Measurements from ENCODE around the gene ANGPTL2.

The ANGPTL2 gene

DNA sequence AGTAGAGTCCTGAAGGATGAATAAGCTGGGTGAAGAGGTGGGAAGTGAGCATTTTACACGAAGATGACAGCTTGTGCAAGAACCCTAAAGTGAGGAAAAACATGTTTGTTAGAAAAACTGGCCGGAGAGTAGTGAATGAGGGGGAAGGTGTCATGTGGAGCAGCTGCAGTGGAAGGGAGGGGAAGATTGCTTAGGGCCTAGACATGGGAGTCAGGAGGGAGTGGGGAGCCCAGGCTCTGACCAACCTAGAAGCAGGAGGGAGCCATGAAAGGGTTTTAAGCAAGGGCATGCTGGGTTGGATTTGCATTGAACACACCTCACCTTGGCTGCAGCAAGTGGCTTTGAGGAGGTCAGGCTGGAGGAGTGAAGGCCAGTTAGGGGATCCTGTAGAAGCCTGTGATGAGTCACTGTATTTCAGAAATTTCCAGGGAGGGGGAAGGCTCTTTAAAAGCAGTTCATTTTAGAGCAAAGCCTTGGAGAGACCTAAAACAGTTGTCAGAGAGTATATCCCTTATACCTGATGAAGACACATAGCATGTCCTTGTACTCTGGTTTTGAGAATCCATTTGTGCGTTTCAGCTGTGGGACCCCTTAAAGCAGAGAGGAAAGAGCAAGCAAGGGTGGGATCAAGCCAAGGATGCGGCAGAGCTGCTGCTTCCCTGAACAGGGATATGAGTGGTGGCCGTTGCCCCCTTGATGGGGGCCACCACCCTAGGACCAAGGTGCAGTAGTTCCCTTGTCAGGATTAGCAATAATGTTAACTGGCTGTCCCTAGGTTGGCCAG lies 45.4 kb downstream of the ANGPTL2 start:
- DNase-seq (ENCODE audit: low read depth in 2 of 2) = no peak

DNA sequence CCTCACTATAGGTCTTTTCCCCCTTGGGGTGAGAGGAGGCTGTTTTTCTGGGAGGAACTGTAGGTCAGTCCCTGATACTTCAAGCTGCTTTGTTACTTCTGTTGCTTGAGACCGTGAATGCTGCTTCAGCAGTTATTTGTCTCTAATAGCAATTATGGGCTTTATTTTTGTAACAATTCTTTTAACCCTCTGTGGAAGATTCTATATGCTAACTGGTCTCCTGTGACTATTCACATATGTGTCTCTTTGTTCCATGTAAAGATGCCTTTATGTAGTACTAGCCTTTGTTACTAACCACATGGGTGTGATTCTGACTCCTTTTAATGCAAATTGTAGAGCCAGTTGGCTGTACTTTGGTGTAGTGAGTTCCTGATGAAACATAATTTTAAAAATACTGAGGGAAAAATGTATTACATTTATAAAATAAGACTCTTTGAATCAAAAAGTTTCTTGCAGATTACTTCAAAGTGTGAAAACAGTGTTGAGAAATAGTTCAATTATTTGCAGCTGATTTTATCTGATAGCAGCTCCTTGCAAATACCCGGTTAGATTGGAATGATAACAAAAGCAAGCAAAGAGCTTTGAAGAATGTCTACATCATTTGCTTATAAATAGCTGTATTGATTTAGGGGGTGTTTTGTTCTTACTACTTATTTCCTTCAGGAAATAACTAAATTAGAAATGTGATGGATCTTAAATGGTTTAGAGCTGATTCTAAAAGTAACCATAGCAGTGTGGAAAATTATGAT lies 46.6 kb downstream of the ANGPTL2 start:
- DNase-seq (ENCODE audit: low read depth in 2 of 2) = no peak

GRCh38 chr9:127074561-127075548 lies 47.6 kb downstream of the ANGPTL2 start:
- DNase-seq (ENCODE audit: low read depth in 2 of 2) = no peak

DNA sequence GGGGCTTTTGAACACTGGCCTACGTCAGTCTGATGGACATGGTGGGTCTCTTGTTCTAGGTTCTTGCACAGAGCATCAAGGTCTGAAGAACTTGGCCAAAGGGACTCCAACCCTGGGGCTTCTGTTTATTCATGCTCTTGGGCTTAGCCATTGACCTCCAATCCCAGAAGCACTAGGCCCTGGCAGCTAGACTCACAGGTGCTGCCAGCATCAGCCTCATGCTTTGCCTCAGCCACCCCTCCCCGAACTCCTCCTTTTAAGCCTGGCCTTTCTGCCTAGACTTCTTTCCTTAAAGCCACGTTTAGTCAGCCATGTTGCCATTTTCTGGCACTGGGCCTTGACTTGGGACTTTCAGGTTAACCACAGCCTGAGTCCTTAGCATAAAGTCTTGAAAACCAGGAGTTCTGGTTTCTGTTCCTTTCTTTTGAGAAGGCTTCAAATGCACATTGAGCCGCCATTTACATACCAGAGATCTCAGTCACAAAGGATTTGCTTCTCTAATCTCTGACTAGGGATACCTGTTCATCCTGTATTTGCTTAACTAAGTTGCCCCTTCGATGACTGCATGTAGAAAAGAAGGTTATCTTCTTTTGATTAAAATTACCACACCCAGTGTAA lies 54.7 kb downstream of the ANGPTL2 start:
- no peak for DNase-seq (ENCODE audit: low read depth in 2 of 2)

- no peak for DNase-seq (ENCODE audit: low read depth in 2 of 2)
Measured at GRCh38 chr9:127066851-127067136, 55.6 kb downstream of the ANGPTL2 start.

- DNase-seq (ENCODE audit: low read depth in 2 of 2) = no peak
Measured at GRCh38 chr9:127066060-127066850, 56.2 kb downstream of the ANGPTL2 start.

- no peak for DNase-seq (ENCODE audit: low read depth in 2 of 2)
Measured at GRCh38 chr9:127065592-127065991, 56.8 kb downstream of the ANGPTL2 start.

- no peak for DNase-seq (ENCODE audit: low read depth in 2 of 2)
Measured at GRCh38 chr9:127064335-127064734, 58.1 kb downstream of the ANGPTL2 start.

DNA sequence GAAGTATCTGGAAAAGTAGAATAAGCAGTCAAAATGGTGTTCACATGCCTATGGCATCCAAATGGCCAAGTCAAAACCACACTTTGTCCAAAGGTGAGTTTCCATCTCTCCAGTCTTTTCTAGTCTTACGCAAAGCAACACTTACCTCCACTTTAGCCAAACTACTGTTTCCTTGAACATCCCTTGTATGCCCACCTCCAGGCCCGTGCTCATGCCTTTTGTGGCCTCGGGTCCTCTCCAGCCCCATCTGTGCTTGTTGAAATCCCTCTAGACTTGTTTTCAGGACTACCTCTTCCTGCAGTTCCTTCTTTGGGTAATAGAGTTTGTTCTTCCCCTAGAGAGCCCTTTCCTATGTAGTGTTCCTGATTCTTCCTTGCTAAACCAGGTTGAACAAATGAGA lies 61.0 kb downstream of the ANGPTL2 start:
- DNase-seq (ENCODE audit: low read depth in 2 of 2) = no peak

DNA sequence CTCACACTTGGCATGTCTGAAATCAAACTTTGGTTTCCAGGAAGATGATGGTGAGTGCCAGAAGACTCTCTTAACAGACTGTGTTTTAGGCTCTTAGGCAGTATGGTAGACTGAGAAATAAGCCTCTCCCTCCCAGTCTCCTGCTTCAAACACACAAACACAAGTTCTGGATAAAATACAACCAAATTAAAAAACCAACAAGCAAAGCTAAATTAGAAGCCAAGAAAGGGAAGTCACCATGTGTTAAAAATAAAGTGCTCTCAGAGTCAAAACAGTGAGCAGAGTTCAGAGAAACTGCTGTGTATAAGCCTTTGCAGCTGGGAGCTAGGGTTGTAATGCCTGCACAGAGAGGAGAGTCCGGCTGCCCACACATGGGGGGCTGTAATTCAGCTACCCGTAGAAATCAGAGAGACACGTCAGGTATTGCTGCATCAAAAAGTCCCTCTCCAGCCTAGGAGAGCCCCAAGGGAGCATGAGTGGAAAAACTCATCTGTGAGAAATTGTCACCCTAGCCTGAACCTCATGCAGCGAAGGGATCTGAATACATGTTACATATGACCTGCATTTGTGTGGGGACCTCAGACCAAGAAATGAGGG lies 62.6 kb downstream of the ANGPTL2 start:
- DNase-seq (ENCODE audit: low read depth in 2 of 2) = no peak

DNA sequence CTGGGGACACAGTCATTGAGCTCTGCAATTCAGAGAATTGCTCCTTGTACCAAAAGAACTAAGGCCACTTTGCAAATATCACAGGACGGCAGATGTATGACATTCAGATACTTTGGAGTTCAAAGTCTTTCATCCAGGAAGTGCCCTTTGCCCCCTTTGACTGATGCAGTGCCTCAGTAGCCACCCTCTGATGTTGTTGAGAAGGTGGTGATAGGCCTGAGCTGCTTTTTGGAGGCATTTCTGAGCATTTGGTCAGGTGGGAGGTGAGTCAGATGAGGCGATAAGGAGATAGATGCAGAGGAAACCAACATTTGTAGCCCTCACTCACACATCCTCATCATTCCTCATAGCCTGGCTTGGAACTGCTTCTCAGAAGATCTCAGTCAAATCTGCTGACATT lies 63.4 kb downstream of the ANGPTL2 start:
- DNase-seq (ENCODE audit: low read depth in 2 of 2) = no peak

DNA sequence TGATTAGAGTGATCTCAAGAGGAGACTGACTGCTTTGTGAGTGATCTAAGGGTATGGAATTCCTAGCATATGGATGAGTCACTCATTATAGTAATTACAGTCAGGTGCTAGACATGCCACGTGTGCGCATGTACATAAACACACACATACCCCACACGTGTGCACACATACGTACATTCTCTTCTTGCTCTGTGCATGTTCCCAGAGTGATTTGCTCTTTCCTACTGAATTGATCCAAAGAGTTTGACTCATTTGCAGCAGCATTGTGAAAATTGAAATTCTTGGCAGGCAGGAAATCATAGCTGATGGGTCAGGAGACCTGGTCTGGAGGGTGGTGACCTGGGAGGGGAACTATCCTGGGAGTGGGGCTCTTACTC lies 63.8 kb downstream of the ANGPTL2 start:
- DNase-seq (ENCODE audit: low read depth in 2 of 2) = no peak

DNA sequence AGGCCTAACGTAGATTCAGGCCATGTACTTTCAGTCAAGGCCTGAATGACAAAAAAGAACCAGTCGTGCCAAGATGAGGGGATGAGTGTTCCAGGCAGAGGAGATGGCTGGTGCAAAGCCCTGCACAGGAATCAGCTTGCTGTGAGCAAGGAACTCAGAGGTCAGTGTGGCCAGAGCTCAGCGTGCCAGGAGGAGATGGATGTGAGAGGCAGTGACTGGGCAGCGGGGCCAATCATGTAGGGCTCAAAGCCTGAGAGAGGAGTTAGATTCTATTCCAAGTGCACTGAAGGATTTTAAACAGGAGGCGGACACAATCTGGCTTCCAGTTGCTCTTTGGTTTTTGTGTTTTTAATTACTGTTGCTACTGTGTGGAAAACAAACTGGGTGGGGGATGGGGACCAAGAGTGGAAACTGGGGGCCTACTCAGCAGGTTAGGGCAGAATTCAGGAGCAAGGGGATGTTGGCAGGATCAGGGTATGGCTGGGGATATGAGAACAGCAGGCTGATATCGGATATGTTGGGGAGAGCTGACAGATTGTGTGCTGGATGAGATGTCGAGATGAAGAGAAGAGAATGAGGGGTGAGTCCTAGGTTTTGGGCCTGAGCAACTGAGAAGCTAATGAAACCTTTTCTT lies 64.3 kb downstream of the ANGPTL2 start:
- DNase-seq (ENCODE audit: low read depth in 2 of 2) = no peak

DNA sequence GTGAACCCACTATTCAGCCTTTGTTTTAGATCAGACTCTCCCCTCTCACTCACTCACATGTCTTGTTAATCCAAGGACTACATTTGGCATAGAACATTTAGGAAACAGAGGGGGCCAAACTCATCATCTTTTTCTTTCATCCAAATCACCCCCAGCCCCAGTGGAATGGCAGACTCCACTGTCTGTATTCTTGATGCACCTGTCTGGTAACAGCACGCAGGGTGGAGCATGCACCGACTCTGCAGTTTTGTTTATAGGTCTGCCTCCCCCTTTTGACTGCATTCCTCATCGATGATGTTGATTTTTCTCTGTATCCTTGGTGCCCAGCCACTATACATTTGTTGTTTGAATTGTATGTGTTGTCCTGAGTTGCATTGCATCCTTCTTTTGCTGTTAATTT lies 66.0 kb downstream of the ANGPTL2 start:
- DNase-seq (ENCODE audit: low read depth in 2 of 2) = no peak

- no peak for DNase-seq (ENCODE audit: low read depth in 2 of 2)
Measured at GRCh38 chr9:127055745-127056402, 66.6 kb downstream of the ANGPTL2 start.

DNA sequence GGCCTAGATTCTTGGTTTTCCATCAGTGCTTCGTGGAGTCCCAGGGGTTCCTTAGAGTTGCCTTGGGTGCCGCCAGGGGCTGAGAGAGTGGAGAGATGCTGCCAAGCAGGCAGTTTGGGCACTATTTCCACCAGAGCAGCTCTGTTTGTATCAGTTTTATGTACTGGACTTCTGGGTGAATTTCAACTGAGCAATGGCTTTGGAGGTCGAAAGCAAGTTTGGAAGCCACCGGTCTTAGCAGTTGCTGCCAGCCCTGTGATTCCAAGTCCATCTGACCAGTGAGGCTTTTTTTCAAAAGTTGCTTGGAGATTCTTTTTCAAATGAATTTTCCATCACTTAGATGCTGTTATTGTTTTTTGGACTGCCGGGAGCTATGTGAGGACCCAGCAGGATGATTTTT lies 68.5 kb downstream of the ANGPTL2 start:
- DNase-seq (ENCODE audit: low read depth in 2 of 2) = no peak

DNA sequence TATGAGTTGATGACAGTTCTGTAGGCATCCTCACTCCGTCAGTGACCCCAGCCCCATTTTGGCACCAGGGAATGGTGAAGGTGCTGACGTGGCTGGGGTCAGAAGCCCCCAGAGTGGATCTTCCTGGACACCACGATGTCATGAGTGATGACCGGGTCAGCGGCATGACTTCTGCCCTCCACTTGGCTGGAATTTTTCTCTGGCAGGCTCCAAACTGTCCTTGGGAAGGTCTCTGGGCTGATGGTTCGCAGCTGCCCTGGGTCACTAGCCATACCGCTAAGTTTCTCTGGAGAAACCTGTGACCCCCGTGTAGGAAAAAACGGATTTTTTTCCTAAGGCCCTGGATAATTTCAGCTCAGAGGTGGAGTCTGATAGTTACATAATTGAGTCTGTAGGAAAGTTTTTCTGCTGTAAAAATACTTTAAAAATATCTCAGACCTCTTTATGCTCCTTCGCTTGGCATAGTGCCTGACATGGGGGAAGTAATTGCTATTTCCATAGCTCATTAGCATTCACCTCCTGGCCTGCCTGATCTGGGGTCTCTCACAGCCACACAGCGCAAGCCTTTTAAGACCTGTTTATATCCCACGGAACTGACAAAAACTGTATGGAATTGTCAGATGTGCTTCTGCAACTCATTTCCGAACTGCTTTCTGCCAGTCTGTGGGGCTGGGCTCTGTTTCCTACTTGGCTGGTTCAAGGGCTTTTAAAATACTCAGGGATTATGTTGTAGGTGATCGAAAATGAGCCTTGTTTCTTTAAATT lies 69.2 kb downstream of the ANGPTL2 start:
- no peak for DNase-seq (ENCODE audit: low read depth in 2 of 2)

DNA sequence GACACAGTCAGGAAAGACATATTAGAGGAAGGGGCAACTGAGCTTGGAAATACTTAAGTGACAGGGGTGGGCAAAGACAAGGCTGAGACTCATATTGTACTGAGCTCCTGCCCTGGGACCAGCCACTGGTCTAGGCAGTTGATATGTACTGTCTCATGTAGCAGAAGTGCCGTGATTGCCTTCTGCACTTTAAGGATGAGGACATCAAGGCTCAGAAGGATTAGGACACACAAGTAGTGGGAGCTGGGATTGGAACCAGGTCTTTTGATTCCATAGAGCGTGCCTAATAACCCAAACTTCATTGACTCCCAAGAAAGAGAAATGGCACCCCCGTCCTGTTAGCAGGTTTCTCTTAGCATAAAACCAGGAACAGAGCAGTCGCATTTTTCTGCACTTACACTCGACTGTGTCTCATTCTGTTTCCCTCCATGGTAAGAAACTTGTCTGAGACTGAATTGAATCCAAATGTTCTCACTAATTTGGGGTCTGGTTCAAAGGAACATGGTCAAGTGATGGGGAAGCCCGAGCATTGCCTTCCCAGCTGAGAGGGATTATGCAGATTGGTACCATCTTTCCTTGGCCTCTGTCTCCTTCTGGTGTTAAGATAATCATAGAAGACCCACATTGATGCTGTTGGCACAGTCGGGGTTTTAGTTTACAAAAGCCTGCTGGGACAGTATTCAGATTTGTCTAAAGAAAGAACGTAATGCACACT lies 70.4 kb downstream of the ANGPTL2 start:
- no peak for DNase-seq (ENCODE audit: low read depth in 2 of 2)
